Stimulated activated memory B cell treated with anti-CD40 and anti-IgM and Interleukin-4, amounts not matched to agents 10 μg/mL and 1 μg/mL and 100 μg/mL, for 72 hours (primary cell): ENCODE measurements around the gene DAAM1.

Experiments used
- ATAC-seq: fragments of 150-1000 bp; cut with Tn5 transposase; 2 replicates; pipeline ENCODE4 v1.10.0; 2021
- H3K27ac Mint-ChIP-seq: one replicate; pipeline ENCODE4 v1.8.0; 2022; ENCODE audit warnings: mild to moderate bottlenecking, mixed read lengths
- H3K27me3 Mint-ChIP-seq: one replicate; pipeline ENCODE4 v1.8.0; 2022; ENCODE audit warnings: mixed read lengths
- H3K36me3 Mint-ChIP-seq: one replicate; pipeline ENCODE4 v1.8.0; 2022; ENCODE audit warnings: mixed read lengths
- H3K4me1 Mint-ChIP-seq: one replicate; pipeline ENCODE4 v1.8.0; 2022; ENCODE audit warnings: mixed read lengths
- H3K4me3 Mint-ChIP-seq: one replicate; pipeline ENCODE4 v1.8.0; 2022; ENCODE audit warnings: mild to moderate bottlenecking, moderate library complexity, mixed read lengths
- H3K9me3 Mint-ChIP-seq: one replicate; pipeline ENCODE4 v1.8.0; 2022; ENCODE audit warnings: mixed read lengths

DAAM1 gene

DNA sequence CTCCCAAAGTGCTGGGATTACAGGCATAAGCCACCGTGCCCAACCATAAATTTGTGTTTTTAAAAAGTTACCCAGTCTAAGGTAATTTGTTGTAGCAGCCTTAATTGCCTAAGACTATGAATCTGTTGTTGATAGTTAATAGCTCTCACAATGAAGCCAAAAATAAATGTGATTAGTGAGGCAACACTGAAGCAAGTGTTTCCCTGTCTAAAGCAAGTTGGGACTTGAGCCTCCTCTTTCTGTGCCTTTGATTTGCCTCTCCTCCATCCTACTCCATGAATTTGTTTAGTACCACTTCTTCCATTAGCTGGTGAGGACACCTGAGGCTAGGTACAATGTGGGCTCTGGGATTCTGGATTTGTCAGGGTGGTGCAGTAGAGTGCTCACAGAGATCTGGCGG is 36.8 kb downstream of the DAAM1 start:
- H3K4me3 Mint-ChIP-seq: no peak overlapping the region
- no peaks in the 10 kb centered on the region for H3K9me3 Mint-ChIP-seq
- H3K27ac Mint-ChIP-seq: no peak overlapping the region
- peaks cover 8% of the 10 kb centered on the region for H3K36me3 Mint-ChIP-seq
- H3K4me1 Mint-ChIP-seq: peaks cover 58% of the 10 kb centered on the region
- ATAC-seq: no peak
- no peaks in the 10 kb centered on the region for H3K27me3 Mint-ChIP-seq

DNA sequence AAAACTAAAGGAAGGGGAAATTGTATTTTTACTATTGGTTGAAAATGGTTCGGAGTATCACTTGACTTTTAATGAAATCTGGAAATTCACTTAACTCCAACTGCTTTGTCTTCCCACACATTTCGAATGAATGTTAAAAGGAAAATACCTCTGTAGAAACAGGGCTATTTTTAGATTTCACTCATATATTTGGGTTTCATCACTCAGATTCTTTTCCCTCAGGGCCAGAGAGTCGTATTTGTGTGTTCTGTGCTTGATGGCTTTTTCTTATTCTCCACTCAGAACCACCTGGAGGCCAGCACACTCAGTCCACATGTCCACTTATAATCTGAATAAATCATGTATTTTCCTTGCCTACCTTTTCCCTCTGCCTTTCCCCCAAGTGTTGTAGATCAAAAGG is 40.0 kb downstream of the DAAM1 start:
- Mint-ChIP-seq H3K9me3 (no peaks in the 10 kb centered on the region), H3K27me3 (no peaks in the 10 kb centered on the region), H3K4me3 (no peak overlapping the region), H3K36me3 (peaks cover 6% of the 10 kb centered on the region), H3K27ac (no peak overlapping the region), H3K4me1 (peaks cover 45% of the 10 kb centered on the region)
- no peak for ATAC-seq

DNA sequence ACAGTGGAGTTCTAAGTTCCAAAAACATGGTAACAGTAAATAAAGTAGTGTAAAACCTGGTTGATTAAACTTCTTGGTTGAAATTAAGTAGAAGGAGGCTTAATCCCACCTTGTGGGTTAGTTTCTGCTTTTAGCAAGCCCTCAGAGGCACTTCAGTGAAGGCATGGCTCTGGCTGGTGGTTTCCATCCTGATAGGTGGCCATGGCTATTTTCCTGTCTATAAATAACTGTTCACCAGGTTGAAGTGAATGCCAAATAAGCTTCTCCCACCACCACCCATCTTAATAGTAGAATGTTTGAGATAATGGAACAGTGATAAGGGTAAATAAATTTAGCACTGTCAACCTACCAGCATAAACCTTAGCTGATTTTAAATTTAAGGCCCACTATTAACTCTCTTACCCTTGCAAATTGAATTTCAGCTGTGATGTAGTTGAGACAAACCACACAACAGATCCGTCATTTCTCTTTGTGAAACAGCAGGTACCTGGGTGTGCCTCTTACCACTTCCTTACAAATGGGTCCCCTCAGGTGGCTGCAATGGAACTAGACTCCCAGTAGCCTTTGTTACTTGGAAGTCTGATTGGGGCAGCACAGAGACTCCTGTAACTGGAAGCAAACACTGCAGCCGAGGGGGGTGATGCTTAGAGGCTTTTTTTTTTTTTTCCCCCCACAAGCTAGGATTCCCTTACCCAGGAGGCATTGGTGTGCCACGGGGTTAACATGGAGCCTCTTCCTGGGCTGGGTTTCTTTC is 41.4 kb downstream of the DAAM1 start:
- H3K27me3 Mint-ChIP-seq: no peaks in the 10 kb centered on the region
- no peaks in the 10 kb centered on the region for H3K9me3 Mint-ChIP-seq
- H3K36me3 Mint-ChIP-seq: peaks cover 6% of the 10 kb centered on the region
- H3K4me3 Mint-ChIP-seq: no peak overlapping the region
- peaks cover 59% of the 10 kb centered on the region for H3K4me1 Mint-ChIP-seq
- H3K27ac Mint-ChIP-seq: no peak overlapping the region
- no peak for ATAC-seq

- H3K4me3 Mint-ChIP-seq: no peak overlapping the region
- no peaks in the 10 kb centered on the region for H3K9me3 Mint-ChIP-seq
- H3K36me3 Mint-ChIP-seq: peaks cover 6% of the 10 kb centered on the region
- H3K4me1 Mint-ChIP-seq: peaks cover 65% of the 10 kb centered on the region
- H3K27me3 Mint-ChIP-seq: no peaks in the 10 kb centered on the region
- no peak overlapping the region for H3K27ac Mint-ChIP-seq
- no peak for ATAC-seq
These were observed 47.7 kb downstream of the DAAM1 start for GRCh38 chr14:59236195-59236594.

DNA sequence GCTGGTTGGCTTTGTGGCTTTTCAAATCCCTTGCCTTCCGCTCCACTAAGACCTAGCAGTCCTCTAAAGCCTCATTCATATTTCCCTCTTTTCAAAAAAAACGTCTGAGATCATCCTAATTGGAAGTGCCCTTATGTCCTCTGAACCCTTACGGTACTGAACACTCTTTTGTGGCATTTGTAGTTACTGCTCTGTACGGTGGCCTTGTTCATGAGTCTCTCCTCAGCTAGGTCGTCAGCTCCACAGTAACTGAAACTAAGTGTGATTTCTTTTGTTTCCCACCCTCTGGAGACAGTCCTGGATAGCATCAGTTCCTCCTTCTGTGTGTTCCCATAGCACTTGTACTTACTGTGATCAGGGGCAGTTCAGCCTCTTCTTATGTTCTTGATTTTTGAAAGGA is 49.7 kb downstream of the DAAM1 start:
- Mint-ChIP-seq H3K4me3 (no peak overlapping the region), H3K27me3 (no peaks in the 10 kb centered on the region), H3K36me3 (peaks cover 7% of the 10 kb centered on the region), H3K27ac (no peak overlapping the region), H3K4me1 (peaks cover 68% of the 10 kb centered on the region), H3K9me3 (no peaks in the 10 kb centered on the region)
- no peak for ATAC-seq

DNA sequence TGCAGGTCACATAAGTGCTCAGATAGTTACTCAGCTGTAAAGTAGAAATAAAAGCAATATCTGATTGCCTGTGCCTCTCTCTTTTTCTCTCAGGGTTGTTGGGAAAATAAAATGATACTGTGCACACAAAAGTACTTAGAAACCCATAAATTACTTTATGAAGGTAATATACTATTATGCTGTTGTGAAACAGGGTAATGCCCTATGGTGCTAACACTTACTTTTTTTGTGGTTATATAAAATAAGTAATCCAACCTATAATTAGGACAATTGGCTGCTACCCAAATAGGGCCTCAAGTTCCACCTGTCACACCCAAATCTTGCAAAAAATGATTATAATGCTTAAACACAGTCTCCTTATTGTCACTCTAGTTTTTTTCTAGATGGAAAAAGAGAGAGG is 50.6 kb downstream of the DAAM1 start:
- ATAC-seq: no peak
- H3K4me3 Mint-ChIP-seq: no peak overlapping the region
- H3K27ac Mint-ChIP-seq: peak overlapping the region; percentile 29
- H3K27me3 Mint-ChIP-seq: no peaks in the 10 kb centered on the region
- peaks cover 13% of the 10 kb centered on the region for H3K36me3 Mint-ChIP-seq
- peaks cover 63% of the 10 kb centered on the region for H3K4me1 Mint-ChIP-seq
- H3K9me3 Mint-ChIP-seq: peaks cover 2% of the 10 kb centered on the region

- peaks cover 63% of the 10 kb centered on the region for H3K4me1 Mint-ChIP-seq
- ATAC-seq: peak; percentile 91
- peak overlapping the region; percentile 57 for H3K27ac Mint-ChIP-seq
- no peaks in the 10 kb centered on the region for H3K27me3 Mint-ChIP-seq
- H3K9me3 Mint-ChIP-seq: peaks cover 3% of the 10 kb centered on the region
- H3K4me3 Mint-ChIP-seq: no peak overlapping the region
- peaks cover 13% of the 10 kb centered on the region for H3K36me3 Mint-ChIP-seq
These were observed 51.9 kb downstream of the DAAM1 start for GRCh38 chr14:59240356-59240755.

DNA sequence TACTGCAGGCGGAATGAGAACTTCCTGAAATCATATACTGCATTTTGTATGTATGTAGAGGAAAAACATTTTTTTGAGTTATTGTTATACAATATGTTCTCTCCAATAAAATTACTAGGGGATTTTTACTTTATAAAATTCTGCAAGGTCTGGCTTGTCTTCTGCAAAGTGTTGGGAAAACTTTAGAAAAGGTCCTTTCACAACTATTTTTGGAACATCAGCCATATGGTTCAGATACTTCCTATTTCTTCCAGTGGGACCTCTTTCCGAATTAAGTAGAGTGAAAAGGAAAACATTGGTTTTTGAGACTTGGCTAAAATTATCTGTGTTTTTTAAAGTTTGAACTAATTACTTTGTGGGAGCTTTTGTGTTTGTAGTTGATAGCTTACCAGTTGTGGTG is 52.7 kb downstream of the DAAM1 start:
- peaks cover 65% of the 10 kb centered on the region for H3K4me1 Mint-ChIP-seq
- ATAC-seq: no peak

GRCh38 chr14:59243174-59243573 is 54.7 kb downstream of the DAAM1 start:
- H3K27me3 Mint-ChIP-seq: no peaks in the 10 kb centered on the region
- peaks cover 13% of the 10 kb centered on the region for H3K36me3 Mint-ChIP-seq
- H3K4me1 Mint-ChIP-seq: peaks cover 65% of the 10 kb centered on the region
- H3K9me3 Mint-ChIP-seq: peaks cover 3% of the 10 kb centered on the region
- no peak for ATAC-seq
- no peak overlapping the region for H3K4me3 Mint-ChIP-seq
- peak overlapping the region; percentile 4 for H3K27ac Mint-ChIP-seq

More for the DNA sequence above, 52.7 kb downstream of the DAAM1 start:
- Mint-ChIP-seq H3K9me3 (peaks cover 3% of the 10 kb centered on the region), H3K4me3 (no peak overlapping the region), H3K27me3 (no peaks in the 10 kb centered on the region), H3K36me3 (peaks cover 13% of the 10 kb centered on the region), H3K27ac (peak overlapping the region; percentile 57)

- Mint-ChIP-seq H3K27ac (peak overlapping the region; percentile 13), H3K4me1 (peaks cover 57% of the 10 kb centered on the region), H3K4me3 (no peak overlapping the region), H3K36me3 (peaks cover 13% of the 10 kb centered on the region), H3K9me3 (peaks cover 3% of the 10 kb centered on the region), H3K27me3 (no peaks in the 10 kb centered on the region)
- no peak for ATAC-seq
These were observed 56.1 kb downstream of the DAAM1 start for GRCh38 chr14:59244581-59244980.

DNA sequence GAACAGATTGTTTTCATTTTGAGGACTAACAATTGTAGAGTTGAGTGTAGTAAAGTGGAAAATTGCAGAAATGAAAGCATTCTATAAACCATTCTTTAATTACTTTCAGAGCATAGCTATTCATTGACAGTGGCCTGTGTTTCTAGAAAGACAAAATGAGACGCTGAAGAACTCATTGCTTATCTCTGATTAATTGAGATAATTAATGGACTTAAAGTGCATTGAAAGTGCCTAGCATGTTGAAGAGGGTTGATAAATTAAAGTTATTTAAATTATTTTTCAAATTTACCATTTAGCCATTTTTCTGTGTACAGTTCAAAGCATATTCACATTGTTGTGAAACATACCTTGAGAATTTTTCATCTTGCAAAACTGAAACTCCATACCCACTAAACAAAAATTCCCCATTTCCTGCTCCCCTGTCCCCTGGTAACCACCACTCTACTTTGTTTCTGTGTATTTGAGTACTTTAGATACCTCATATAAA is 57.4 kb downstream of the DAAM1 start:
- Mint-ChIP-seq H3K27me3 (no peaks in the 10 kb centered on the region), H3K9me3 (peaks cover 3% of the 10 kb centered on the region)
- peak; percentile 74 for ATAC-seq

GRCh38 chr14:59246566-59246965 is 58.1 kb downstream of the DAAM1 start:
- H3K4me3 Mint-ChIP-seq: no peak overlapping the region
- ATAC-seq: no peak
- H3K36me3 Mint-ChIP-seq: peaks cover 13% of the 10 kb centered on the region
- peaks cover 3% of the 10 kb centered on the region for H3K9me3 Mint-ChIP-seq
- peak overlapping the region; percentile 38 for H3K27ac Mint-ChIP-seq
- H3K4me1 Mint-ChIP-seq: peaks cover 38% of the 10 kb centered on the region
- no peaks in the 10 kb centered on the region for H3K27me3 Mint-ChIP-seq

More for the DNA sequence above, 57.4 kb downstream of the DAAM1 start:
- Mint-ChIP-seq H3K4me1 (peaks cover 45% of the 10 kb centered on the region), H3K4me3 (no peak overlapping the region), H3K36me3 (peaks cover 13% of the 10 kb centered on the region), H3K27ac (peak overlapping the region; percentile 38)

GRCh38 chr14:59247801-59248584 is 59.5 kb downstream of the DAAM1 start:
- Mint-ChIP-seq H3K27me3 (no peaks in the 10 kb centered on the region), H3K36me3 (peaks cover 9% of the 10 kb centered on the region), H3K27ac (no peak overlapping the region), H3K4me1 (peaks cover 45% of the 10 kb centered on the region), H3K9me3 (peaks cover 3% of the 10 kb centered on the region), H3K4me3 (no peak overlapping the region)
- no peak for ATAC-seq

- Mint-ChIP-seq H3K27ac (no peak overlapping the region), H3K27me3 (no peaks in the 10 kb centered on the region), H3K4me1 (peaks cover 50% of the 10 kb centered on the region), H3K36me3 (no peaks in the 10 kb centered on the region), H3K9me3 (peaks cover 1% of the 10 kb centered on the region), H3K4me3 (no peak overlapping the region)
- ATAC-seq: no peak
These were observed 60.6 kb downstream of the DAAM1 start for GRCh38 chr14:59249029-59249428.

GRCh38 chr14:59251811-59252771 is 63.6 kb downstream of the DAAM1 start:
- H3K27me3 Mint-ChIP-seq: no peaks in the 10 kb centered on the region
- no peak overlapping the region for H3K27ac Mint-ChIP-seq
- no peaks in the 10 kb centered on the region for H3K9me3 Mint-ChIP-seq
- H3K4me3 Mint-ChIP-seq: no peak overlapping the region
- H3K36me3 Mint-ChIP-seq: peaks cover 2% of the 10 kb centered on the region
- peaks cover 38% of the 10 kb centered on the region for H3K4me1 Mint-ChIP-seq
- ATAC-seq: no peak
